Right atrium auricular region (tissue), 2 donors: ENCODE results near the gene MTMR12. TPM values are rescaled to one million over a fixed set of nuclear protein-coding genes. Genes with fewer than 3 reads are reported as not detected.
A peak's percentile ranks its signal among the peaks of the same experiment; 100 is the strongest.

ENCODE experiments used
- DNase-seq: peaks from one replicate; pipeline ENCODE4 v3.0.0-alpha.2; 2019; ENCODE audit warnings: low spot score
- H3K27ac ChIP-seq, 2 donors: fragments of 200-600 bp; sonication (generic); 1 replicate in 1 of 2; 2 replicates in 1 of 2; pipeline ENCODE4 v1.5.1; 2016 to 2019
- H3K27me3 ChIP-seq, 2 donors: fragments of 200-600 bp; sonication (generic); one replicate each; pipeline versions ENCODE4 v1.5.1 to v1.6.0; 2017 to 2019
- H3K36me3 ChIP-seq: fragments of 200-600 bp; sonication (generic); one replicate; pipeline ENCODE4 v1.5.1; 2016
- H3K4me1 ChIP-seq, 2 donors: fragments of 200-600 bp; sonication (generic); one replicate each; pipeline versions ENCODE4 v1.5.1 to v1.6.0; 2017 to 2019
- H3K4me3 ChIP-seq, 2 donors: fragments of 200-600 bp; sonication (generic); 1 replicate in 1 of 2; 2 replicates in 1 of 2; pipeline ENCODE4 v1.5.1; 2017 to 2019; ENCODE audit warnings: mild to moderate bottlenecking in 1 of 2, moderate library complexity in 1 of 2
- H3K9me3 ChIP-seq, 2 donors: fragments of 200-600 bp; sonication (generic); one replicate each; pipeline ENCODE4 v1.5.1; 2019
- CTCF ChIP-seq, 2 donors: fragments of 200-600 bp; sonication (generic); IDR thresholded peaks; one replicate each; pipeline ENCODE4 v1.5.1; 2019; ENCODE audit warnings: antibody characterized with exemption in 2 of 2
- total RNA-seq, 2 donors: library from RNA; depleted of rRNA; stranded (reverse); fragments of >200 nt; gene quantifications; one replicate each; pipeline ENCODE4 v1.1.0, GENCODE V29; 2016

Gene MTMR12
- total RNA-seq, 2 donors from 2014 or later: 12.6 to 25.5 TPM

GRCh38 chr5:32355686-32356085, 42.9 kb upstream of the MTMR12 start:
- no peak for TF ChIP-seq CTCF (IDR thresholded peaks at IDR 0.05)
- Histone ChIP-seq H3K27ac (peak overlapping the region in 1 of 2 donors; percentile 32), H3K4me1 (no peaks in the 10 kb centered on the region), H3K27me3 (no peaks in the 10 kb centered on the region), H3K9me3 (no peaks in the 10 kb centered on the region), H3K36me3 (peaks cover 30% of the 10 kb centered on the region), H3K4me3 (no peak overlapping the region)
- DNase-seq: no peak

- no peak for DNase-seq
- Histone ChIP-seq H3K27ac (no peak overlapping the region), H3K4me1 (no peaks in the 10 kb centered on the region), H3K36me3 (peaks cover 30% of the 10 kb centered on the region), H3K9me3 (no peaks in the 10 kb centered on the region), H3K4me3 (no peak overlapping the region), H3K27me3 (no peaks in the 10 kb centered on the region)
- TF ChIP-seq CTCF (IDR thresholded peaks at IDR 0.05): no peak
Measured at GRCh38 chr5:32353420-32353819, 40.7 kb upstream of the MTMR12 start.

DNA sequence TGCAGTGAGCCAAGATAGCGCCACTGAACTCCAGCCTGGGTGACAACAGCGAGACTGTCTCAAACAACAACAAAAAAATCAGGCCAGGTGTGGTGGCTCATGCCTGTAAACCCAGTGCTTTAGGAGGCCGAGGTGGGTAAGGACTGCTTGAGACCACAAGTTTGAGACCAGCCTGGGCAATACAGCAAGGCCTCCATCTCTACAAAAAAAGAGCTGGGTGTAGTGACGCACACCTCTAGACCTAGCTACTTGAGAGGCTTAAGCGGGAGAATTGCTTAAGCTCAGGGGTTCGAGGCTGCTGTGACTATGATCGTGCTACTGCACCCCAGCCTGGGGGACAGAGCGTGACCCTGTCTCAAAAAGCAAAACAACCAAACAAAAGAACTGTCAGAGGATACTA, 39.9 kb upstream of the MTMR12 start:
- H3K9me3 ChIP-seq: no peaks in the 10 kb centered on the region
- DNase-seq: no peak
- H3K27ac ChIP-seq: no peak overlapping the region
- no peak for TF ChIP-seq CTCF (IDR thresholded peaks at IDR 0.05)
- H3K27me3 ChIP-seq: no peaks in the 10 kb centered on the region
- peaks cover 26% of the 10 kb centered on the region for H3K36me3 ChIP-seq
- no peak overlapping the region for H3K4me3 ChIP-seq
- no peaks in the 10 kb centered on the region for H3K4me1 ChIP-seq

GRCh38 chr5:32346869-32347268, 34.1 kb upstream of the MTMR12 start:
- Histone ChIP-seq H3K36me3 (no peaks in the 10 kb centered on the region), H3K27me3 (no peaks in the 10 kb centered on the region), H3K27ac (no peak overlapping the region), H3K9me3 (no peaks in the 10 kb centered on the region), H3K4me3 (no peak overlapping the region), H3K4me1 (no peaks in the 10 kb centered on the region)
- no peak for DNase-seq
- no peak for TF ChIP-seq CTCF (IDR thresholded peaks at IDR 0.05)

GRCh38 chr5:32343058-32343672, 30.4 kb upstream of the MTMR12 start:
- Histone ChIP-seq H3K4me1 (no peaks in the 10 kb centered on the region), H3K27me3 (no peaks in the 10 kb centered on the region), H3K9me3 (peaks cover 0 to 13% of the 10 kb centered on the region in 2 donors), H3K36me3 (no peaks in the 10 kb centered on the region), H3K27ac (no peak overlapping the region), H3K4me3 (no peak overlapping the region)
- DNase-seq: no peak
- TF ChIP-seq CTCF (IDR thresholded peaks at IDR 0.05): no peak

DNA sequence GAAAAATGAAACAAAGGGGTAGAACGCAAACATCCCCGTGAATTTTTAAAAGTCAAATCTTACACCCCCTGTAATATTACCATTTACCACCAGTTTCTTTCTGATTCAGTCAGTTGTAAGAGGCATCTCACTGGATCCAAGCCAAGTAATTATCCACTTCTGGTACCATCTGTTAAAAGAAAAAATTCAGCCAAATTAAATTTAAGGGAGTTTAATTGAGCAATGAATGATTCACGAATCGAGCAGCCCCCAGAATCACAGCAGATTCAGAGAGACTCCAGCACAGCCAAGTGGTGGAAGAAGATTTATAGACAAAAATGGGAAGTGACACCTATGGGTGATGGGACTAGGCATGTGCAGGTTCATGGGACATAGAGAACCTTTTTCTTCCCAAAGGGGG, 29.9 kb upstream of the MTMR12 start:
- no peak overlapping the region for H3K27ac ChIP-seq
- peaks cover 0 to 13% of the 10 kb centered on the region in 2 donors for H3K9me3 ChIP-seq
- DNase-seq: no peak
- H3K4me3 ChIP-seq: no peak overlapping the region
- H3K27me3 ChIP-seq: no peaks in the 10 kb centered on the region
- no peak for TF ChIP-seq CTCF (IDR thresholded peaks at IDR 0.05)
- H3K4me1 ChIP-seq: no peaks in the 10 kb centered on the region
- no peaks in the 10 kb centered on the region for H3K36me3 ChIP-seq
